Aorta (tissue), 5 donors: ENCODE data around the gene MYOZ1. TPM values are rescaled to one million over a fixed set of nuclear protein-coding genes. Genes with fewer than 3 reads are reported as not detected.

Experiments
- ATAC-seq: fragments of 200-7000 bp; cut with Tn5 transposase; one replicate; pipeline ENCODE4 v1.9.1; 2022; ENCODE audit warnings: moderate library complexity; ENCODE audit not compliant: low FRiP score
- DNase-seq, 2 donors: peaks; one replicate each; pipeline ENCODE4 v3.0.0-alpha.2; 2020
- H3K27ac ChIP-seq, 2 donors: one replicate each; pipeline ENCODE4 v1.5.1; 2013; ENCODE audit warnings: low read length in 2 of 2, mild to moderate bottlenecking in 2 of 2, moderate library complexity in 2 of 2, control low read depth in 1 of 2, inconsistent platforms in 1 of 2, low read depth in 1 of 2
- H3K27me3 ChIP-seq, 2 donors: one replicate each; pipeline ENCODE4 v1.6.1; 2013; ENCODE audit warnings: control low read depth in 1 of 2, low read length in 1 of 2, mild to moderate bottlenecking in 1 of 2, moderate library complexity in 1 of 2; ENCODE audit not compliant: insufficient read depth in 2 of 2, control insufficient read depth in 1 of 2
- H3K36me3 ChIP-seq, 2 donors: one replicate each; pipeline ENCODE4 v1.6.1; 2013; ENCODE audit warnings: control low read depth in 1 of 2, low read length in 1 of 2, mild to moderate bottlenecking in 1 of 2; ENCODE audit not compliant: insufficient read depth in 2 of 2, control insufficient read depth in 1 of 2
- H3K4me1 ChIP-seq, 2 donors: one replicate each; pipeline ENCODE4 v1.6.1; 2013; ENCODE audit warnings: low read length in 2 of 2, control low read depth in 1 of 2, mild to moderate bottlenecking in 1 of 2, moderate library complexity in 1 of 2; ENCODE audit not compliant: insufficient read depth in 2 of 2, control insufficient read depth in 1 of 2
- H3K4me3 ChIP-seq, 2 donors: one replicate each; pipeline ENCODE4 v1.5.1; 2013; ENCODE audit warnings: low read length in 2 of 2, control low read depth in 1 of 2, mild to moderate bottlenecking in 1 of 2
- H3K9me3 ChIP-seq: one replicate; pipeline ENCODE4 v1.6.1; 2013; ENCODE audit warnings: mild to moderate bottlenecking, low read length; ENCODE audit not compliant: control insufficient read depth
- WGBS, 2 donors: extraction: QIAGEN DNeasy Blood & Tissue Kit; methylation state at CpG; one replicate each; pipeline ENCODE4 v1.1.7; 2013; 5-methylcytosine and 5-hydroxymethylcytosine counted together
- intact Hi-C, 2 donors: fragments of 100-400 bp; cut with DNase I; formaldehyde crosslinking; loops; one replicate each; pipeline versions ENCODE4 v1.14.2 to v1.15.0; 2022
- polyA plus RNA-seq, 2 donors: library from polyadenylated mRNA; stranded (reverse); fragments of 200-250 nt; gene quantifications; one replicate each; pipeline ENCODE4 v1.2.3, GENCODE V29; 2013
- total RNA-seq, 2 donors: library from RNA; stranded (reverse); fragmentation: NEBNext Ultra II Directional; extraction: Animal tissue kit (Norgen Biotek cat#: 25700); gene quantifications; one replicate each; pipeline ENCODE4 v1.2.1, GENCODE V29; 2021
- donor health status: healthy with polysubstance abuse.
- donor health status: Bipolar disorder and iron deficiency.
- donor health status: DM: no; HTN: no; CAD: no.
- donor health status: DM: no; HTN: no; CAD: no.
- donor health status: DM: yes; HTN: yes; CAD: no.

Gene MYOZ1
- total and polyA plus RNA-seq, 4 donors = 3.2 to 13.1 (median 6.7) TPM

- Histone ChIP-seq H3K27ac (no peak overlapping the region), H3K4me1 (peaks cover under 1 to 2% of the 10 kb centered on the region in 2 donors)
- 98 to 100% methylated on average over 2 of the region's 2 CpGs for WGBS, 2 donors
These were observed 59.4 kb downstream of the MYOZ1 start for GRCh38 chr10:73581918-73582317.

More at GRCh38 chr10:73581918-73582317, 59.4 kb downstream of the MYOZ1 start:
- intact Hi-C loops = no loop called here
- no peaks in the 10 kb centered on the region for H3K36me3 ChIP-seq
- ATAC-seq (no peak), DNase-seq (no peak)
- no peaks in the 10 kb centered on the region for H3K27me3 ChIP-seq
- H3K9me3 ChIP-seq = no peaks in the 10 kb centered on the region
- no peak overlapping the region for H3K4me3 ChIP-seq

Other genes with a start within 250 kb of the MYOZ1 start
- 100 to 1,000 TPM; 116 to 125 TPM for gene ANXA7, start 227.4 kb downstream of the MYOZ1 start, total RNA-seq
- 10 to 100 TPM; 72.4 to 88.3 TPM for gene ANXA7, start 227.4 kb downstream of the MYOZ1 start, polyA plus RNA-seq
- 1 to 10 TPM; 2.9 to 6.3 TPM for gene MSS51, start 207.9 kb downstream of the MYOZ1 start, total RNA-seq
- 1 to 10 TPM; 1.7 to 1.8 TPM for gene MSS51, start 207.9 kb downstream of the MYOZ1 start, polyA plus RNA-seq
- 10 to 100 TPM; 61.0 to 65.6 TPM for gene PPP3CB, start 145.4 kb downstream of the MYOZ1 start, total RNA-seq
- gene PPP3CB, start 145.4 kb downstream of the MYOZ1 start, polyA plus RNA-seq = 10 to 100 TPM; 39.7 to 46.1 TPM
- gene USP54, start 50.1 kb downstream of the MYOZ1 start, total RNA-seq = 10 to 100 TPM; 32.6 to 45.7 TPM
- gene USP54, start 50.1 kb downstream of the MYOZ1 start, polyA plus RNA-seq = 1 to 10 TPM; 1.9 to 6.1 TPM
- gene SYNPO2L, start 14.6 kb upstream of the MYOZ1 start, total RNA-seq = under 1 TPM; 0.13 to 0.18 TPM
- under 1 TPM in 1 of 2 donors, not detected in 1; 0.63 TPM for gene SYNPO2L, start 14.6 kb upstream of the MYOZ1 start, polyA plus RNA-seq
- gene AGAP5, start 56.6 kb upstream of the MYOZ1 start, total RNA-seq = 10 to 100 TPM in 1 of 2 donors, 1 to 10 TPM in 1; 8.1 to 13.2 TPM
- gene AGAP5, start 56.6 kb upstream of the MYOZ1 start, polyA plus RNA-seq = 1 to 10 TPM; 1.5 to 5.4 TPM
- 10 to 100 TPM; 61.4 to 69.3 TPM for gene SEC24C, start 102.9 kb upstream of the MYOZ1 start, total RNA-seq
- 10 to 100 TPM; 13.5 to 49.4 TPM for gene SEC24C, start 102.9 kb upstream of the MYOZ1 start, polyA plus RNA-seq
- gene CHCHD1, start 140.6 kb upstream of the MYOZ1 start, total RNA-seq = 10 to 100 TPM; 13.2 to 13.7 TPM
- 10 to 100 TPM; 30.2 to 58.9 TPM for gene CHCHD1, start 140.6 kb upstream of the MYOZ1 start, polyA plus RNA-seq
- 100 to 1,000 TPM; 116 to 137 TPM for gene ZSWIM8, start 144.1 kb upstream of the MYOZ1 start, total RNA-seq
- 100 to 1,000 TPM in 1 of 2 donors, 10 to 100 TPM in 1; 75.1 to 314 TPM for gene ZSWIM8, start 144.1 kb upstream of the MYOZ1 start, polyA plus RNA-seq
- gene NDST2, start 170.1 kb upstream of the MYOZ1 start, total RNA-seq = 10 to 100 TPM; 31.9 to 55.6 TPM
- 10 to 100 TPM in 1 of 2 donors, 1 to 10 TPM in 1; 2.1 to 23.2 TPM for gene NDST2, start 170.1 kb upstream of the MYOZ1 start, polyA plus RNA-seq
- 10 to 100 TPM; 70.6 to 76.7 TPM for gene CAMK2G, start 233.1 kb upstream of the MYOZ1 start, total RNA-seq
- 10 to 100 TPM; 37.1 to 70.9 TPM for gene CAMK2G, start 233.1 kb upstream of the MYOZ1 start, polyA plus RNA-seq